SW 1271 (cell line): ENCODE data around the gene COQ3.

Experiments used
- DNase-seq, 2 experiments: peaks; one replicate each; lab custom pipeline; 2025; lab: John Stamatoyannopoulos, UW

The COQ3 gene

GRCh38 chr6:99393698-99394531 lies at the start of gene COQ3:
Gene COQ3 (minus strand): TSS chr6:99394195. CDS start chr6:99394179, 16 bp downstream.
- peak; percentile 65 to 85 for DNase-seq

- DNase-seq = peak in 1 of 2 experiments; percentile 47
Observed at GRCh38 chr6:99434702-99435530, 40.9 kb upstream of the COQ3 start.

GRCh38 chr6:99432877-99433276 lies 38.9 kb upstream of the COQ3 start:
- DNase-seq = no peak

GRCh38 chr6:99431901-99432300 lies 37.9 kb upstream of the COQ3 start:
- no peak for DNase-seq

GRCh38 chr6:99427988-99428387 lies 34.0 kb upstream of the COQ3 start:
- DNase-seq = no peak

- DNase-seq = no peak
Observed at GRCh38 chr6:99426451-99426757, 32.4 kb upstream of the COQ3 start.

- DNase-seq = peak; percentile 90 to 96
Observed at GRCh38 chr6:99425647-99426450, 31.9 kb upstream of the COQ3 start.

GRCh38 chr6:99424761-99425646 lies 31.0 kb upstream of the COQ3 start, which contains the start of gene PNISR:
Gene PNISR (minus strand): TSS chr6:99425308. CDS start chr6:99414659, 10,649 bp downstream.
- DNase-seq = peak; percentile 95 to 97

GRCh38 chr6:99424022-99424421 lies 30.0 kb upstream of the COQ3 start:
- no peak for DNase-seq

- no peak for DNase-seq
Observed at GRCh38 chr6:99422912-99423311, 28.9 kb upstream of the COQ3 start.

- DNase-seq = no peak
Observed at GRCh38 chr6:99416892-99417767, 23.1 kb upstream of the COQ3 start.

- DNase-seq = no peak
Observed at GRCh38 chr6:99416226-99416625, 22.2 kb upstream of the COQ3 start.

- no peak for DNase-seq
Observed at GRCh38 chr6:99415446-99415845, 21.5 kb upstream of the COQ3 start.

- no peak for DNase-seq
Observed at GRCh38 chr6:99412065-99412464, 18.1 kb upstream of the COQ3 start.

GRCh38 chr6:99409672-99410071 lies 15.7 kb upstream of the COQ3 start:
- DNase-seq = no peak

GRCh38 chr6:99407076-99407475 lies 13.1 kb upstream of the COQ3 start:
- DNase-seq = no peak

- DNase-seq = no peak
Observed at GRCh38 chr6:99402448-99402847, 8.5 kb upstream of the COQ3 start.

GRCh38 chr6:99397287-99397686 lies 3.3 kb upstream of the COQ3 start:
- DNase-seq = no peak

GRCh38 chr6:99393366-99393697 lies 663 bp downstream of the COQ3 start:
- no peak for DNase-seq

GRCh38 chr6:99390896-99391295 lies 3.1 kb downstream of the COQ3 start:
- no peak for DNase-seq
